ENCODE measurements around the gene TNNT2.

The TNNT2 gene

GRCh38 chr1:201355471-201355870 is 22.0 kb downstream of the TNNT2 start:
- peak overlapping the region; percentile 44 for H3K27ac ChIP-seq
- ChIA-PET CTCF (interaction anchor here (0.6 to 4.0 kb wide), 2 partner anchors 101 to 286 kb away, joined by 3 to 21 read pairs; no protein-coding TSS in a partner anchor), POLR2A (ENCODE audit: low non-redundant PET) (interaction anchor here (0.6 kb wide), 1 partner anchor 21 kb away, joined by 3 read pairs; no protein-coding TSS in a partner anchor)
- no peak for DNase-seq (ENCODE audit: low spot score)
- no peak for TF ChIP-seq CTCF (conservative IDR thresholded peaks at IDR 0.05; ENCODE audit: low read depth)

- CTCF ChIA-PET = interaction anchor here (0.6 to 4.0 kb wide), 4 partner anchors 9 to 285 kb away, joined by 3 to 21 read pairs (median 4); no protein-coding TSS in a partner anchor
- no peak for DNase-seq (ENCODE audit: low spot score)
- peak overlapping the region; percentile 44 for H3K27ac ChIP-seq
- no peak for TF ChIP-seq CTCF (conservative IDR thresholded peaks at IDR 0.05; ENCODE audit: low read depth)
- POLR2A ChIA-PET (ENCODE audit: low non-redundant PET) = no interaction called here
Measured at GRCh38 chr1:201354901-201355295, 22.6 kb downstream of the TNNT2 start.

DNA sequence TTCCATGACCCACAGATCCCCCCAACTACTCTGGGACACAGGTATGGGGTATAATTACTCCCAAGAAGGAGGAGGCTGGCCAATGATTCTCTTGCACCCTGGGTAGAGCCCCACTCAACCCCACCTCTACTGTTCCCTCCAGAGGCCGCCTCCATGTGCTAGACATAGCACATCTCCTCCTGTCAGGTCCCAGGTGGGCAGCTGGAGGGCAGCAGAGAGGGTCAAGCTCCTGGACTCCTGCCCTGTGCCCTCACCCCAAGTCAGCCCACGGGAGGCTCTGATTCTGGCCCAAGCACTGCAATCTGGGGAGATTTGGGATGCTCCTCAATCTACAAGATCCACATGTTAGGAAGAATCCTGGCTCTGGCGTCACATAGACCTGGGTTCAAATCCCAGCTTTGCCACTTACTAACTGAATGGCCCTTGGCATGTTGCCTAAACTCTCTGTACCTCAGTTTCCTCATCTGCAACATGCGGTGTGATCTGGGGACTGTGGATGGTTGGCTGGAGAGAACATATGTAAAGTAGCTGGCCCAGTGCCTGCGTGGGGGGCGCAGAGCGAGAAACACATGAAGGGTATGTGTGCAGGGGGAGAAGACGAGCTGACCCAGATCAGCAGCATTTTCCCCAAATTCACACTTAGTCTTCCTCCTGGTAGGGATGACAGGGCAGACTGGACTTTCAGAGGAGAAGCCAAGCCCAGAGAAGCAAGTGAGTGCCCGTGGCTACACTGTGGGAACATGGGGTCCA is 23.2 kb downstream of the TNNT2 start:
- ChIA-PET POLR2A (ENCODE audit: low non-redundant PET) (no interaction called here), CTCF (interaction anchor here (0.6 to 4.0 kb wide), 3 partner anchors 8 to 100 kb away, joined by 3 to 21 read pairs (median 5); no protein-coding TSS in a partner anchor)
- peak overlapping the region; percentile 53 for H3K27ac ChIP-seq
- no peak for TF ChIP-seq CTCF (conservative IDR thresholded peaks at IDR 0.05; ENCODE audit: low read depth)
- DNase-seq (ENCODE audit: low spot score) = no peak

DNA sequence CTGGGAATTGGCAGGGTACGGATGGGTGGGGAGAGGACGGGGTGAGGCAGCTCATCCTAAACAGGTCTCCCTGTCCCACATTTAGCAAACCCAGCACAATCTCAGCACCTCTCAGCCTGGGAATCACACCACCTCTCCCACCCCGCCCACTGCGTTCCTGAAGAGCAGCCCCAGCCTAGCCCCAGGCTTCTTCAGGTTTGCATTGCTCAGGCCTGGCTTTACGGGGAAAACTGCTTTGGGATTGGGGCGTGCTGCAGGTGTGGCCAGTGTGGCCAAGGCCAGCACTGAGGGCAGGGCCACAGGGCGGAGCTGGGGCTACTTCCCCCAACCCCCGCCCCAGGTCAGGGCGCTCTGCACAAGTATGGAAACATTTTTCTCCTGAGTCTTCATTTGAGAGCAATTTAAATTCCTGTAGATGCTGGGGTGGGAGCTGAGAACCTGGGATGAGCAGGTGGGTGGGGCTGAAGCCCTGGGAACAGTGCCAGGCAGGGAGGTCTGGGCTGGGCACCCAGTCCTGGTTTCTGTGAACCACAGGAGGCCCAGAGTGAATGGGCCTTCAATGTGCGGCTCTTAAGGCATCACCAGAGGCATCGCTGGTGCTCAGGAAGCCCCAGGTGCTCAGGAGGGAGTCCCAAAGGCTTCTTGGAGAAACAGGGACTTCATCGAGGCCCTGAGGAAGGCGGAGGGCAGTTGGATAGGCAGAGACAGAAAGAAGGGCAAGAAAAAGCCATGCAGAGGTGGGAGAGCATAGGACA is 24.1 kb downstream of the TNNT2 start:
- H3K27ac ChIP-seq = peak overlapping the region; percentile 53
- CTCF ChIA-PET = interaction anchor here (0.6 to 4.0 kb wide), 5 partner anchors 8 to 273 kb away, joined by 3 to 21 read pairs (median 4); no protein-coding TSS in a partner anchor
- peak; percentile 64 for DNase-seq (ENCODE audit: low spot score)
- POLR2A ChIA-PET (ENCODE audit: low non-redundant PET) = interaction anchor here (0.6 to 0.8 kb wide), 2 partner anchors 46 to 71 kb away, joined by 4 to 5 read pairs; no protein-coding TSS in a partner anchor
- TF ChIP-seq CTCF (conservative IDR thresholded peaks at IDR 0.05; ENCODE audit: low read depth) = no peak

DNA sequence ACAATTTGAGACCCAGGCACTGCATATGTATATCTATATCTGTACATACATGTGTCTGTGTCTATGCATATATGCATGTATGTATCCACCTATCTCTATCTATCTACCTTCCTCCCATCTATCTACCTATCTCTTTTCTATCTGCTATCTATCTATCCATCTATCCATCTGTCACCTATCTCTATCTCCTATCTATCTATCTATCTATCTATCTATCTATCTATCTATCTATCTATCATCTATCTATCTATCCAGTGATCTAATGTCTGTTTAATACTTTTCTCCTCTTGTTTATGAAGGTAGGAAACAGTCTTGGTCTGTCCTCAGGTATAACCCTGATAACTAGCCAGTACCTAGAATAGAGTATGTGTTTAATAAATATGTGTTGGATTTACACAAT is 25.9 kb downstream of the TNNT2 start:
- no peak overlapping the region for H3K27ac ChIP-seq
- no peak for TF ChIP-seq CTCF (conservative IDR thresholded peaks at IDR 0.05; ENCODE audit: low read depth)
- no peak for DNase-seq (ENCODE audit: low spot score)
- ChIA-PET CTCF (no interaction called here), POLR2A (ENCODE audit: low non-redundant PET) (no interaction called here)

DNA sequence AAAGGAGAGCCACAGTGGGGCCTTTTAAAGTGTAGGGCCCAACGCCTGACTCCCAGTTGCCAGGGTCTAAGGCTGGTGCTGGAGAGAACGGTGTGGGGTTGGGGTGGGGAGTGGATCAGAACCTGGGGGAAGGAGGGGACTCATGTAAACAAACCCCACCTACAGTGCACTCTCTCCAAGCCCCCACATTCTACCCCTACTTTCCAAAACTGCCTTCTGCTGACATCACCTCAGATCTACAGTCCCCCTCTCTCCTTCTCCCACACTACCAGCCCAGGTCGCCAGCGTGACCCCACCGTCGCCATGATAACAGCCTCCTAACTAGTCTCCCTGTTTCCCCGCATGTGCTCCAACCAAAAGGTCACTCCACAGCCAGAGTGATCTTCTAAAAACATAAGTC is 26.6 kb downstream of the TNNT2 start:
- ChIA-PET POLR2A (ENCODE audit: low non-redundant PET) (no interaction called here), CTCF (interaction anchor here (1.4 to 6.0 kb wide), 2 partner anchors 9 to 20 kb away, joined by 5 to 132 read pairs; no protein-coding TSS in a partner anchor)
- no peak for DNase-seq (ENCODE audit: low spot score)
- TF ChIP-seq CTCF (conservative IDR thresholded peaks at IDR 0.05; ENCODE audit: low read depth) = no peak
- H3K27ac ChIP-seq = no peak overlapping the region

Measured in RWPE1 (cell line).